Measurements from ENCODE around the gene POFUT1. TPM values are rescaled to one million over a fixed set of nuclear protein-coding genes. Genes with fewer than 3 reads are reported as not detected.

Gene POFUT1
- total RNA-seq, 1 experiment from 2014 or later: 29.4 TPM

- peak within 1 kb of the TSS; percentile 82 for H3K4me3 Mint-ChIP-seq
- DNase-seq (ENCODE audit: low spot score) (peak; percentile 82), ATAC-seq (peak; percentile 96)
- peaks cover 8% of the 10 kb centered on the region; the same call in 1 of the 2 replicates for H3K27me3 Mint-ChIP-seq (ENCODE audit: low read depth)
- peaks cover 7% of the 10 kb centered on the region for H3K4me1 Mint-ChIP-seq
- H3K9me3 Mint-ChIP-seq: no peaks in the 10 kb centered on the region
- ChIA-PET CTCF (no interaction called here), POLR2A (no interaction called here)
- H3K27ac Mint-ChIP-seq: peak within 1 kb of the TSS; percentile 57; the same call in 1 of the 2 replicates
- H3K36me3 Mint-ChIP-seq: no peaks in the 10 kb centered on the region
- TF ChIP-seq SMAD3 (CRISPR knock-in tag; IDR thresholded peaks at IDR 0.05; ENCODE audit: borderline replicate concordance) (no peak), RELA (CRISPR knock-in tag; IDR thresholded peaks at IDR 0.05; ENCODE audit: borderline replicate concordance) (no peak), USF2 (CRISPR knock-in tag; IDR thresholded peaks at IDR 0.05) (no peak), RORB (CRISPR knock-in tag; IDR thresholded peaks at IDR 0.05) (no peak), ESRRA (CRISPR knock-in tag; IDR thresholded peaks at IDR 0.05; ENCODE audit: borderline replicate concordance) (no peak), JUN (CRISPR knock-in tag; IDR thresholded peaks at IDR 0.05) (no peak), FOXK1 (CRISPR knock-in tag; IDR thresholded peaks at IDR 0.05) (peak; percentile 60; the same call in 1 of the 2 replicates), TP53 (CRISPR knock-in tag; IDR thresholded peaks at IDR 0.05) (no peak), HMGA2 (CRISPR knock-in tag; IDR thresholded peaks at IDR 0.05) (no peak), MYBL2 (CRISPR knock-in tag; IDR thresholded peaks at IDR 0.05) (no peak), MLX (CRISPR knock-in tag; IDR thresholded peaks at IDR 0.05) (no peak), FOXP4 (CRISPR knock-in tag; IDR thresholded peaks at IDR 0.05) (no peak), ZNF232 (CRISPR knock-in tag; IDR thresholded peaks at IDR 0.05) (no peak), ATF1 (CRISPR knock-in tag; IDR thresholded peaks at IDR 0.05) (no peak), GTF2I (CRISPR knock-in tag; conservative IDR thresholded peaks at IDR 0.05) (0 out of 2 replicates have a peak, but pooled peaks have one; percentile 57), ZNF121 (CRISPR knock-in tag; IDR thresholded peaks at IDR 0.05) (peak; percentile 42; the same call in 1 of the 2 replicates), CREB1 (CRISPR knock-in tag; IDR thresholded peaks at IDR 0.05) (no peak), TEAD1 (CRISPR knock-in tag; IDR thresholded peaks at IDR 0.05) (peak; percentile 44; the same call in 1 of the 2 replicates), GRHL2 (CRISPR knock-in tag; IDR thresholded peaks at IDR 0.05; ENCODE audit: insufficient replicate concordance, severe bottlenecking) (no peak), SP1 (CRISPR knock-in tag; conservative IDR thresholded peaks at IDR 0.05) (peak; percentile 83), NR2C2 (CRISPR knock-in tag; IDR thresholded peaks at IDR 0.05) (no peak), E2F5 (CRISPR knock-in tag; IDR thresholded peaks at IDR 0.05) (no peak), MAX (CRISPR knock-in tag; IDR thresholded peaks at IDR 0.05) (no peak)
- TF ChIP-seq, protein P1, sequence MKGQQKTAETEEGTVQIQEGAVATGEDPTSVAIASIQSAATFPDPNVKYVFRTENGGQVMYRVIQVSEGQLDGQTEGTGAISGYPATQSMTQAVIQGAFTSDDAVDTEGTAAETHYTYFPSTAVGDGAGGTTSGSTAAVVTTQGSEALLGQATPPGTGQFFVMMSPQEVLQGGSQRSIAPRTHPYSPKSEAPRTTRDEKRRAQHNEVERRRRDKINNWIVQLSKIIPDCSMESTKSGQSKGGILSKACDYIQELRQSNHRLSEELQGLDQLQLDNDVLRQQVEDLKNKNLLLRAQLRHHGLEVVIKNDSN (CRISPR knock-in tag; IDR thresholded peaks at IDR 0.05): no peak
- TF ChIP-seq, protein P2, sequence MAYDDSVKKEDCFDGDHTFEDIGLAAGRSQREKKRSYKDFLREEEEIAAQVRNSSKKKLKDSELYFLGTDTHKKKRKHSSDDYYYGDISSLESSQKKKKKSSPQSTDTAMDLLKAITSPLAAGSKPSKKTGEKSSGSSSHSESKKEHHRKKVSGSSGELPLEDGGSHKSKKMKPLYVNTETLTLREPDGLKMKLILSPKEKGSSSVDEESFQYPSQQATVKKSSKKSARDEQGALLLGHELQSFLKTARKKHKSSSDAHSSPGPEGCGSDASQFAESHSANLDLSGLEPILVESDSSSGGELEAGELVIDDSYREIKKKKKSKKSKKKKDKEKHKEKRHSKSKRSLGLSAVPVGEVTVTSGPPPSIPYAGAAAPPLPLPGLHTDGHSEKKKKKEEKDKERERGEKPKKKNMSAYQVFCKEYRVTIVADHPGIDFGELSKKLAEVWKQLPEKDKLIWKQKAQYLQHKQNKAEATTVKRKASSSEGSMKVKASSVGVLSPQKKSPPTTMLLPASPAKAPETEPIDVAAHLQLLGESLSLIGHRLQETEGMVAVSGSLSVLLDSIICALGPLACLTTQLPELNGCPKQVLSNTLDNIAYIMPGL (CRISPR knock-in tag; IDR thresholded peaks at IDR 0.05): no peak
- TF ChIP-seq, protein P3, sequence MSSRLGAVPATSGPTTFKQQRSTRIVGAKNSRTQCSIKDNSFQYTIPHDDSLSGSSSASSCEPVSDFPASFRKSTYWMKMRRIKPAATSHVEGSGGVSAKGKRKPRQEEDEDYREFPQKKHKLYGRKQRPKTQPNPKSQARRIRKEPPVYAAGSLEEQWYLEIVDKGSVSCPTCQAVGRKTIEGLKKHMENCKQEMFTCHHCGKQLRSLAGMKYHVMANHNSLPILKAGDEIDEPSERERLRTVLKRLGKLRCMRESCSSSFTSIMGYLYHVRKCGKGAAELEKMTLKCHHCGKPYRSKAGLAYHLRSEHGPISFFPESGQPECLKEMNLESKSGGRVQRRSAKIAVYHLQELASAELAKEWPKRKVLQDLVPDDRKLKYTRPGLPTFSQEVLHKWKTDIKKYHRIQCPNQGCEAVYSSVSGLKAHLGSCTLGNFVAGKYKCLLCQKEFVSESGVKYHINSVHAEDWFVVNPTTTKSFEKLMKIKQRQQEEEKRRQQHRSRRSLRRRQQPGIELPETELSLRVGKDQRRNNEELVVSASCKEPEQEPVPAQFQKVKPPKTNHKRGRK (CRISPR knock-in tag; IDR thresholded peaks at IDR 0.05; ENCODE audit: borderline replicate concordance): no peak
- TF ChIP-seq, protein P4, sequence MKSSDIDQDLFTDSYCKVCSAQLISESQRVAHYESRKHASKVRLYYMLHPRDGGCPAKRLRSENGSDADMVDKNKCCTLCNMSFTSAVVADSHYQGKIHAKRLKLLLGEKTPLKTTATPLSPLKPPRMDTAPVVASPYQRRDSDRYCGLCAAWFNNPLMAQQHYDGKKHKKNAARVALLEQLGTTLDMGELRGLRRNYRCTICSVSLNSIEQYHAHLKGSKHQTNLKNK (CRISPR knock-in tag; IDR thresholded peaks at IDR 0.05): no peak
Measured at GRCh38 chr20:32277361-32278198, 69.9 kb downstream of the POFUT1 start, which contains the start of gene KIF3B. Gene KIF3B, plus strand, starts transcription at chr20:32277651. Its CDS starts 32,127 bp downstream, at chr20:32309778.
